Stimulated activated CD8-positive, alpha-beta memory T cell treated with anti-CD3 and anti-CD28 coated beads, Interleukin-12 subunit alpha, Interleukin-12 subunit beta, amount 100 ng/mL, for 4 hours (primary cell): ENCODE measurements around the gene CARD14.
"Not testable (repeated sequence)": the region's sequence is repeated elsewhere in the genome, so short reads cannot be mapped to it uniquely, and the experiment has no call there.

ENCODE experiments used
- DNase-seq: peaks from one replicate; pipeline ENCODE4 v3.0.0-alpha.2; 2020; ENCODE audit warnings: low read depth

CARD14 gene

GRCh38 chr17:80251966-80252365, 82.1 kb downstream of the CARD14 start:
- DNase-seq = no peak

GRCh38 chr17:80252871-80253270, 83.0 kb downstream of the CARD14 start:
- DNase-seq = peak; percentile 77

- DNase-seq = no peak
Observed at GRCh38 chr17:80253631-80254395, 84.0 kb downstream of the CARD14 start.

- DNase-seq = peak; percentile 32
Observed at GRCh38 chr17:80254396-80255251, 84.8 kb downstream of the CARD14 start.

GRCh38 chr17:80256034-80256350, 86.2 kb downstream of the CARD14 start:
- no peak for DNase-seq

- DNase-seq = no peak
Observed at GRCh38 chr17:80257716-80258213, 87.9 kb downstream of the CARD14 start.

- DNase-seq = not testable (repeated sequence)
Observed at GRCh38 chr17:80258296-80258695, 88.5 kb downstream of the CARD14 start.
